T-cell (primary cell): ENCODE results near the gene SPOCD1. TPM values are rescaled to one million over a fixed set of nuclear protein-coding genes. Genes with fewer than 3 reads are reported as not detected.

ENCODE experiments used
- ATAC-seq, 4 experiments: fragments of 200-7000 bp in 3 of 4; fragments of 150-1000 bp in 1 of 4; cut with Tn5 transposase; replicated peaks in 1 of 4; 1 replicate in 3 of 4; 2 replicates in 1 of 4; pipeline ENCODE4 v1.10.0; 2021; ENCODE audit warnings: moderate library complexity in 3 of 4, mild to moderate bottlenecking in 2 of 4, moderate number of reproducible peaks in 1 of 4
- CTCF ChIA-PET, 2 donors: fragments of 300-600 bp; sonication (Branson Sonifier 250); formaldehyde crosslinking; loops; one replicate each; lab custom pipeline; 2022; ENCODE audit warnings: antibody characterized with exemption in 2 of 2; lab: Charles Lee
- POLR2A ChIA-PET, 2 donors: fragments of 300-600 bp; sonication (Branson Sonifier 250); formaldehyde crosslinking; loops; one replicate each; lab custom pipeline; 2022; ENCODE audit warnings: antibody characterized with exemption in 2 of 2; lab: Charles Lee
- DNase-seq, 35 experiments: peaks; one replicate each; pipeline versions ENCODE4 v3.0.0 to v3.0.0-alpha.2; 2013 to 2023
- H3K27ac ChIP-seq: one replicate; pipeline ENCODE4 v1.5.1; 2013; ENCODE audit warnings: low read length
- H3K27me3 ChIP-seq, 2 experiments: replicated peaks in 1 of 2; 1 replicate in 1 of 2; 2 replicates in 1 of 2; pipeline versions ENCODE4 v1.6.1 to v1.7.0; 2013; ENCODE audit warnings: low read length in 1 of 2, mixed read lengths in 1 of 2; ENCODE audit not compliant: control insufficient read depth in 2 of 2, insufficient read depth in 2 of 2; ENCODE audit errors: extremely low read depth in 1 of 2
- H3K36me3 ChIP-seq, 2 donors: 1 replicate in 1 of 2; 2 replicates in 1 of 2; pipeline versions ENCODE4 v1.6.1 to v1.7.0; 2013; ENCODE audit warnings: low read length in 1 of 2; ENCODE audit not compliant: control insufficient read depth in 2 of 2, insufficient read depth in 1 of 2; ENCODE audit errors: extremely low read depth in 1 of 2
- H3K4me1 ChIP-seq, 2 experiments: 1 replicate in 1 of 2; 2 replicates in 1 of 2; pipeline versions ENCODE4 v1.6.1 to v1.7.0; 2013; ENCODE audit warnings: low read length in 2 of 2, mixed read lengths in 1 of 2; ENCODE audit not compliant: insufficient read depth in 2 of 2, control insufficient read depth in 1 of 2; ENCODE audit errors: extremely low read depth in 1 of 2
- H3K4me3 ChIP-seq, 2 donors: 1 replicate in 1 of 2; 2 replicates in 1 of 2; pipeline versions ENCODE4 v1.5.1 to v1.7.0; 2013; ENCODE audit warnings: mild to moderate bottlenecking in 2 of 2, low read length in 1 of 2, moderate library complexity in 1 of 2; ENCODE audit not compliant: control insufficient read depth in 1 of 2; ENCODE audit errors: extremely low read depth in 1 of 2
- H3K9me3 ChIP-seq: 2 replicates; pipeline ENCODE4 v1.7.0; 2013
- H3K27ac Mint-ChIP-seq, 2 donors: one replicate each; pipeline ENCODE4 v1.8.0; 2020 to 2021; ENCODE audit warnings: mild to moderate bottlenecking in 2 of 2, mixed read lengths in 2 of 2
- H3K27me3 Mint-ChIP-seq, 2 donors: one replicate each; pipeline ENCODE4 v1.8.0; 2021 to 2022; ENCODE audit warnings: mixed read lengths in 2 of 2
- H3K36me3 Mint-ChIP-seq: one replicate; pipeline ENCODE4 v1.8.0; 2021; ENCODE audit warnings: mixed read lengths
- H3K4me1 Mint-ChIP-seq, 3 donors: one replicate each; pipeline ENCODE4 v1.8.0; 2020 to 2022; ENCODE audit warnings: mixed read lengths in 3 of 3, mild to moderate bottlenecking in 1 of 3
- H3K4me3 Mint-ChIP-seq, 3 donors: one replicate each; pipeline ENCODE4 v1.8.0; 2020 to 2022; ENCODE audit warnings: mild to moderate bottlenecking in 3 of 3, mixed read lengths in 3 of 3, moderate library complexity in 3 of 3
- H3K9me3 Mint-ChIP-seq, 3 donors: one replicate each; pipeline ENCODE4 v1.8.0; 2020 to 2022; ENCODE audit warnings: mixed read lengths in 3 of 3
- WGBS: methylation state at CpG from one replicate; pipeline ENCODE4 v1.1.5; 2013; ENCODE audit warnings: missing lambda C conversion rate; ENCODE audit not compliant: insufficient coverage; 5-methylcytosine and 5-hydroxymethylcytosine counted together
- total RNA-seq, 35 experiments: library from RNA in 6 of 35; stranded (reverse) in 6 of 35; fragments of 120-200 nt in 1 of 35; gene quantifications; one replicate each; pipeline versions ENCODE4 v1.2.1 to v1.2.4 and lab custom pipeline; 2013 to 2026

The SPOCD1 gene
- total RNA-seq, 5 donors from 2014 or later (not counting 1 experiment from before 2014, with no cell fraction given): not detected

DNA sequence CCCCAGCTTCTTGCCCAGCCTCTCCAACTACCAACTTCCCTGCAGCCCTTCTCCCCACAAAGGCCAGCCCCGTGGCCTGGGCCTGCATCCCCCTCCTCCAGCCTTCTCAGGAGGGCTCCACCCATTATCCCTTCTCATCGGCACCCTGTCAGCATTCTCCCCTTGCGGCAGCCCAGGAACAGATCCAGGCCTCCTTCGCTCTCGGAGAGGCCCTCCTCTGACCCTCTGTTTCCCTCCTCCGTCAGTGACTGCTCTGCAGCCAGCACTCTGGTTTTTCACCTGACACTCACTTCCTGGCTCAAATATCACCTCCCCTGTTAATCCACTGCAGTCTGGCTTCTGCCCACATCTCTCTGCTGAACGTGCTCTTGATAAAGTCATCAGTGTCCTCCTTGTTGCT is 69.1 kb downstream of the SPOCD1 start:
- peak overlapping the region in 1 of 3 donors; percentile 11 for H3K4me3 Mint-ChIP-seq
- 60% methylated on average over 7 of the region's 7 CpGs for WGBS
- H3K27me3 ChIP-seq: peaks cover 0 to 29% of the 10 kb centered on the region in 2 experiments
- H3K36me3 ChIP-seq: no peaks in the 10 kb centered on the region
- peaks cover 16 to 42% (median 25%) of the 10 kb centered on the region in 3 donors for H3K4me1 Mint-ChIP-seq
- H3K4me1 ChIP-seq: peaks cover 3 to 59% of the 10 kb centered on the region in 2 experiments
- no peak overlapping the region for H3K4me3 ChIP-seq
- DNase-seq (no peak), ATAC-seq (no peak)
- H3K36me3 Mint-ChIP-seq: no peaks in the 10 kb centered on the region
- peaks cover 3 to 4% of the 10 kb centered on the region in 2 donors for H3K27me3 Mint-ChIP-seq
- ChIA-PET CTCF (interaction anchor here in 1 of 2 donors (1.7 kb wide), 1 partner anchor 42 kb away, joined by 6 read pairs; no protein-coding TSS in a partner anchor), POLR2A (no interaction called here)
- no peaks in the 10 kb centered on the region for H3K9me3 Mint-ChIP-seq
- no peak overlapping the region for H3K27ac ChIP-seq
- H3K27ac Mint-ChIP-seq: no peak overlapping the region
- no peaks in the 10 kb centered on the region for H3K9me3 ChIP-seq

DNA sequence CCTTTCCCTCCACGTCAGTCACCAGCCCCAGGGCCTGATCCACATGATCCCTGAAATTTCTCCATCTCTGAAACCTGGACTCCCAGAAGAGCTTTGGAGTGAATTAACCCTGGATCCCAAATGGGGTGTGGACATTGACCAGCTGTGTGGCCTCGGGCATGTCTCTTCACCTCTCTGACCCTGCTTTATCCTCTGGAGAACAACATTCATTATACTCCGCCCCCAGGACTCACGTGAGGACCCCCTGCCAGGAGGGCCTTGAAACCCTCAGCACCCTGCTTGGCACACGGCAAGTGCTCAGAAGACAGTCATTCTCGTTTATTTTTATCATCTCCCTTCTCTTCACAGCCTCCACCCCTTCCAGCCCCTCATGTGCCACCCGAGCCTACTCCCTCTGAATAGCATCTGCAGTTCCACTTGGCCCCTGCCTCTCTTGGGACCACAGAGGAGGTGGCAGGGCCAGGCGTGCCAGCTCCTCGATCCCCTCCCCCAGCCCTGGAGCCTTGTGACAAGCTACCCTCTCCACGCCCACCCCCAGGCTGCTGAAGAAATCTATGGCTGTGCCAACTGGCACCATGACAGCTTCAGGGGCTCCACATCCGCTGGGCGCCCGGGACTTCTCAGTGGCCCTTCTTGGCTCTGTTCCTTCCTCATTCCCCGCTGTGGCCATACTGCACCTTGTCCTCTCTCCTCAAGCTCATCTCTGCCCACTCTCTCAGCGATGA is 69.7 kb downstream of the SPOCD1 start:
- peaks cover 3 to 4% of the 10 kb centered on the region in 2 donors for H3K27me3 Mint-ChIP-seq
- ATAC-seq: no peak
- H3K4me1 Mint-ChIP-seq: peaks cover 12 to 38% (median 20%) of the 10 kb centered on the region in 3 donors
- peaks cover 0 to 29% of the 10 kb centered on the region in 2 experiments for H3K27me3 ChIP-seq
- H3K27ac Mint-ChIP-seq: peak overlapping the region; percentile 28 to 39
- no peaks in the 10 kb centered on the region for H3K9me3 ChIP-seq
- H3K27ac ChIP-seq: no peak overlapping the region
- POLR2A ChIA-PET: no interaction called here
- H3K4me1 ChIP-seq: peaks cover under 1 to 55% of the 10 kb centered on the region in 2 experiments
- DNase-seq: no peak
- no peak overlapping the region for H3K4me3 ChIP-seq
- peak overlapping the region in 1 of 3 donors; percentile 11 for H3K4me3 Mint-ChIP-seq
- H3K36me3 Mint-ChIP-seq: no peaks in the 10 kb centered on the region
- 79% methylated on average over 13 of the region's 15 CpGs for WGBS
- CTCF ChIA-PET: interaction anchor here in 1 of 2 donors (1.2 to 1.7 kb wide), 2 partner anchors 43 to 82 kb away, joined by 3 to 6 read pairs; no protein-coding TSS in a partner anchor
- no peaks in the 10 kb centered on the region for H3K9me3 Mint-ChIP-seq
- no peaks in the 10 kb centered on the region for H3K36me3 ChIP-seq

DNA sequence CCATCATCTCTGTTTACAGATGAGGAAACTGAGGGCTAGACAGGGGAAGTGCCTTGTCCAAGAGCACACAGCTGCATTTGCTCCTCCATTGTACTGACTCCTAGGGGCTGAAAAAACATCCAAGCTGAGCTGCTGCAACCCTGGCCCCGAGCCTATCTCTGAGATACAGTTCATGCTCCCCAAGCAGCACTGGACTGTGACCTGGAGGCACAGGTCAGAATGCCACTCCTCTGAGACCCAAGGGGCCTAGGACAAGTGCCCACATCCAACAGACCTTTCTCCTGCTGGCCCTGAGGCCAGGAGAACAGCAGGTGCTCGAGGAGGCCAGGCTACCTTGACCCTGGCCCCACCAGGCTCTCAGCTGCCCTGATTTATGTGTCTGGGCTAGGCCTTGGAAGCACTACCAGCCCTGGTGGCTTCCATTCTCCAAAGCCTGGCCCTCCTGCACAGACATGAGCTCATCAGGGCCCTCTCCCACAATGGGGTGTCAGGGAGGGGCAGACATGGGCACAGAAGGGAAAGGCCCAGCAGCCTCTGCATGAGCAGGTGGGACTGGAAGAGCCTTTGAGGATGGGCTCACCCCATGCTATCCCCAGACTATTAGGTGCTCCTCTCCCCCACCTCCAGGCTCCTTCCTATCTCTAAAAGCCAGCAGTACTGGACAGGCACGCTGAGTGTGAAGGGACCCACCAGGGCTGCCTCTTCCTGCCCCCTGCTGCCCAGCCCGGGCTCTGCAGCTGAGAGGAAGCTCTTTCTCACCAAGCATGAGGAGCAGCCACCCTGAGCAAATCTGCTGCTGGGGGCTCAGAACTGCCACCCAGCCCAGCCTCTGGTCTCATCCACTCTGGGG is 70.5 kb downstream of the SPOCD1 start:
- H3K36me3 Mint-ChIP-seq: no peaks in the 10 kb centered on the region
- no peaks in the 10 kb centered on the region for H3K9me3 Mint-ChIP-seq
- Histone ChIP-seq H3K27me3 (peaks cover 0 to 25% of the 10 kb centered on the region in 2 experiments), H3K4me1 (peaks cover 0 to 47% of the 10 kb centered on the region in 2 experiments), H3K9me3 (no peaks in the 10 kb centered on the region), H3K36me3 (no peaks in the 10 kb centered on the region), H3K27ac (no peak overlapping the region), H3K4me3 (no peak overlapping the region)
- WGBS: 42% methylated on average over 3 of the region's 4 CpGs
- ATAC-seq: peak; percentile 62 to 66 (median 64)
- POLR2A ChIA-PET: no interaction called here
- H3K27me3 Mint-ChIP-seq: peaks cover 3 to 4% of the 10 kb centered on the region in 2 donors
- H3K4me3 Mint-ChIP-seq: no peak overlapping the region
- CTCF ChIA-PET: interaction anchor here in 1 of 2 donors (1.2 to 1.7 kb wide), 2 partner anchors 44 to 81 kb away, joined by 3 to 6 read pairs; no protein-coding TSS in a partner anchor
- H3K27ac Mint-ChIP-seq: no peak overlapping the region
- peaks cover 5 to 30% (median 12%) of the 10 kb centered on the region in 3 donors for H3K4me1 Mint-ChIP-seq
- DNase-seq: peak in 25 of 35 experiments; percentile 16 to 53 (median 35)

DNA sequence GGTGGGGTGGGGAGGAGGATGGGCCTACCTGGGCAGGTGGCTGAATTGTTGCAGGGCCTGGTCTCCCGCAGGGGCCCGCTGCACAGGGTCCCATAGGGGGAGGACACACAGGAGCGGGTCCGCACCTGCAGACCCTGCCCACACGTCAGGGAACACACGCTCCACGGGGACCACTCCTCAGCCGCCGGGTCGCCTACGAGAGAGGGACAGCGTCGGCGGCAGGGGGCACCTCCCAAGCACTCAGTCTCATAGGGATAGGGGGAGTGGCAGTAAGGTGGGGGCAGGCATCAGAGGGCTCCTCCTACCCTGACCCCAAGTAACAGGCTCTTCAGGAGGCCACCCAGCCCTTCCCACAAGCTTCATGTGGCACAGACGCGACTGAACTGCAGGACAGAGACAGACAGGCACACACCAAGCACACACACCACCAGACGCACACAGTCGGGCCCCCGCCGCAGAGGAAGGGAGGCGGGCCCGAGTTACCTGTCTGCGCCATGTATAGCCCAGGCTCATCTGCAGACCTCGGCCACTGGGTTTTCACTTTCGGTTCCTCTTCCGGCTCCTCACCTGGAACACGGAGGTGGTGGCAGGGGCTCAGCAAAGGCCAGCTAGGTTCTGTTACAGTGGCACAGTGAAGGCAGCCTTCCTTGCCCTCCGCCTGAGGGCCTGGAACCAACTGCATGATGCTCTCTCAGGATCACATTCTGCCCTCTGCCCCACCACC is 71.5 kb downstream of the SPOCD1 start:
- Mint-ChIP-seq H3K27ac (no peak overlapping the region), H3K4me3 (peak overlapping the region in 1 of 3 donors; percentile 31)
- CTCF ChIA-PET: no interaction called here

DNA sequence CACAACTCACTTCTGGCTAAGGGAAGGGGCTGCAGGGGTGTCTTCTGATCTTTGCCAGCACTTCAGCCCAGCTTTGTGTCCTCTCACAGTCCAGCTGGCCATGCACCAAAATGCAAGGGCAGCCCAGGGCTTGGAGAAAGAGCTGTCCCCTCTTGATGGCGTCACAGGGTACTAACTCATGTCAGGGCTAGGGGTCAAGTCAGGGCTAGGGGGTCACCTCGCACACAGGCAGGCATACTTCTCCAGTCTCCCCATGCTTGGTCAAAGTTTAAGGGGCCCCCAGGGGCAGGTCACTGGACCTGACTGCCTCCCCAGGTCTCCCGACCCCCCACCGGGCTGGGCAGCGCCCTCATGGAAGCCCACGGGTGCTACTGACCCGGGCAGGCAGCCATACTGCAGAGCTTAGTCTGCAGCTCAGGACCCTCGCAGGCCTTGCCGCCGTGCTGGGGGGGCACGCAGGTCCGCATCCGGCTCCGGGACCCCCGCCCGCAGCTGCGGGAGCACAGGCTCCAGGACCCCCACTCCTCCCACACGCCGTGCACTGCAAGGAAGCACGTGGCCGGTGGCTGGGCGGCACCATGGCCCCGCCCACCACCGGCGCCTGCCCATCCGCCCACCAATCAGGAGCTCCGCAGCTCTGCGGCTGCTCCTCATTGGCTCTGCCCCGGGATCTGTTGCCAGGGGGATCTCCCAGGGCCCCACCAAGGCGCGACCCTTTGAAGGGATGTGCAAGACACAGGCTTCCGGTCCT is 73.2 kb downstream of the SPOCD1 start:
- no peaks in the 10 kb centered on the region for H3K36me3 ChIP-seq
- no peak overlapping the region for H3K27ac ChIP-seq
- H3K4me1 ChIP-seq: peaks cover 2 to 44% of the 10 kb centered on the region in 2 experiments
- H3K27ac Mint-ChIP-seq: no peak overlapping the region
- no peak for DNase-seq
- H3K27me3 ChIP-seq: peaks cover 0 to 10% of the 10 kb centered on the region in 2 experiments
- H3K9me3 ChIP-seq: no peaks in the 10 kb centered on the region
- CTCF ChIA-PET: no interaction called here
- H3K36me3 Mint-ChIP-seq: no peaks in the 10 kb centered on the region
- H3K4me3 Mint-ChIP-seq: no peak overlapping the region
- peaks cover 10 to 31% (median 24%) of the 10 kb centered on the region in 3 donors for H3K4me1 Mint-ChIP-seq
- no peaks in the 10 kb centered on the region for H3K9me3 Mint-ChIP-seq
- WGBS: 89% methylated on average over 31 of the region's 32 CpGs
- peaks cover 0 to 3% of the 10 kb centered on the region in 2 donors for H3K27me3 Mint-ChIP-seq
- POLR2A ChIA-PET: no interaction called here
- no peak overlapping the region for H3K4me3 ChIP-seq
- no peak for ATAC-seq

More for the DNA sequence above, 71.5 kb downstream of the SPOCD1 start:
- peaks cover 2 to 44% of the 10 kb centered on the region in 2 experiments for H3K4me1 ChIP-seq
- H3K36me3 Mint-ChIP-seq: no peaks in the 10 kb centered on the region
- peaks cover 10 to 28% (median 18%) of the 10 kb centered on the region in 3 donors for H3K4me1 Mint-ChIP-seq
- peaks cover 3% of the 10 kb centered on the region in 2 donors for H3K27me3 Mint-ChIP-seq
- ATAC-seq: no peak
- no peaks in the 10 kb centered on the region for H3K36me3 ChIP-seq
- 86% methylated on average over 15 of the region's 28 CpGs for WGBS
- H3K9me3 ChIP-seq: no peaks in the 10 kb centered on the region
- H3K9me3 Mint-ChIP-seq: no peaks in the 10 kb centered on the region
- H3K27ac ChIP-seq: no peak overlapping the region
- no peak overlapping the region for H3K4me3 ChIP-seq
- no peak for DNase-seq
- POLR2A ChIA-PET: no interaction called here
- peaks cover 0 to 25% of the 10 kb centered on the region in 2 experiments for H3K27me3 ChIP-seq
